BJ (cell line): ENCODE measurements around the gene RAB2B. TPM values are rescaled to one million over a fixed set of nuclear protein-coding genes. Genes with fewer than 3 reads are reported as not detected.
"Not testable (repeated sequence)": the region's sequence is repeated elsewhere in the genome, so short reads cannot be mapped to it uniquely, and the experiment has no call there.

Experiments
- CTCF ChIA-PET: fragments of 350-600 bp; formaldehyde crosslinking; extraction: SDS; loops from one replicate; lab custom pipeline; 2021; ENCODE audit warnings: antibody characterized with exemption, inconsistent platforms; lab: Yijun Ruan, JAX
- POLR2A ChIA-PET: fragments of 300-600 bp; sonication (Branson Sonifier 250); formaldehyde crosslinking; extraction: SDS; loops from one replicate; lab custom pipeline; 2021; ENCODE audit warnings: antibody characterized with exemption; lab: Charles Lee
- DNase-seq: peaks from one replicate; pipeline ENCODE4 v3.0.0-alpha.2; 2011; ENCODE audit warnings: low read depth
- H3K27me3 ChIP-seq: 2 replicates; pipeline ENCODE4 v1.6.0; 2011; ENCODE audit warnings: low read length; ENCODE audit not compliant: control insufficient read depth, insufficient read depth
- H3K36me3 ChIP-seq: 2 replicates; pipeline ENCODE4 v1.5.1; 2011; ENCODE audit warnings: low read length; ENCODE audit not compliant: control insufficient read depth, insufficient read depth
- H3K4me3 ChIP-seq: 2 replicates; pipeline ENCODE4 v1.5.1; 2011; ENCODE audit warnings: low read depth, mild to moderate bottlenecking, control low read depth, low read length
- polyA plus RNA-seq: library from polyadenylated mRNA; depleted of rRNA; stranded (reverse); fragments of >200 nt; gene quantifications from 2 replicates; pipeline ENCODE4 v1.2.3, GENCODE V29; 2011
- TF ChIP-seq, protein P1 (sequence below): IDR thresholded peaks from 2 replicates; pipeline ENCODE4 v1.5.1; 2011; ENCODE audit warnings: low read depth, mild to moderate bottlenecking, control low read depth, inconsistent platforms, low read length, moderate library complexity; ENCODE audit not compliant: insufficient read depth

RAB2B gene
- polyA plus RNA-seq, 1 experiment: 20.3 TPM

DNA sequence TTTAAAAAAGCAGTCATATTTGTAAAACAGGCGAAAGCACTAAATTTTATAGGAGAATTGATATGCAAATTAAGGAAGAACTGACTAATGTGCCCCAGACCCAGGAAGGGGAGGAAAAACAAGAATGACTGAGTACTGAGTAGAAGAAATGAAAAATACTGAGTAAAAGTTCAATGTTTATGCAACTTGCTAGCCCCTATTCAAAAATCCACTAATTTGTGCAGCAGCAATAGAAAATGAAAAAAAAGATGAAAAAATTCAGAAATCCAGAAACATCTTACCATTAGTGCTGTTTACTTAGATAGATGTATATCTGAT lies 26.9 kb downstream of the RAB2B start:
- POLR2A ChIA-PET: no interaction called here
- no peak for DNase-seq
- CTCF ChIA-PET: interaction anchor here (0.8 to 1.4 kb wide), 3 partner anchors 13 to 49 kb away, joined by 3 to 4 read pairs (median 3); partner anchors contain the start of gene TOX4
- H3K27me3 ChIP-seq: no peaks in the 10 kb centered on the region
- TF ChIP-seq, protein P1, sequence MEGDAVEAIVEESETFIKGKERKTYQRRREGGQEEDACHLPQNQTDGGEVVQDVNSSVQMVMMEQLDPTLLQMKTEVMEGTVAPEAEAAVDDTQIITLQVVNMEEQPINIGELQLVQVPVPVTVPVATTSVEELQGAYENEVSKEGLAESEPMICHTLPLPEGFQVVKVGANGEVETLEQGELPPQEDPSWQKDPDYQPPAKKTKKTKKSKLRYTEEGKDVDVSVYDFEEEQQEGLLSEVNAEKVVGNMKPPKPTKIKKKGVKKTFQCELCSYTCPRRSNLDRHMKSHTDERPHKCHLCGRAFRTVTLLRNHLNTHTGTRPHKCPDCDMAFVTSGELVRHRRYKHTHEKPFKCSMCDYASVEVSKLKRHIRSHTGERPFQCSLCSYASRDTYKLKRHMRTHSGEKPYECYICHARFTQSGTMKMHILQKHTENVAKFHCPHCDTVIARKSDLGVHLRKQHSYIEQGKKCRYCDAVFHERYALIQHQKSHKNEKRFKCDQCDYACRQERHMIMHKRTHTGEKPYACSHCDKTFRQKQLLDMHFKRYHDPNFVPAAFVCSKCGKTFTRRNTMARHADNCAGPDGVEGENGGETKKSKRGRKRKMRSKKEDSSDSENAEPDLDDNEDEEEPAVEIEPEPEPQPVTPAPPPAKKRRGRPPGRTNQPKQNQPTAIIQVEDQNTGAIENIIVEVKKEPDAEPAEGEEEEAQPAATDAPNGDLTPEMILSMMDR: no peak
- H3K36me3 ChIP-seq: no peaks in the 10 kb centered on the region; the same call in 1 of the 2 replicates
- no peak overlapping the region for H3K4me3 ChIP-seq

DNA sequence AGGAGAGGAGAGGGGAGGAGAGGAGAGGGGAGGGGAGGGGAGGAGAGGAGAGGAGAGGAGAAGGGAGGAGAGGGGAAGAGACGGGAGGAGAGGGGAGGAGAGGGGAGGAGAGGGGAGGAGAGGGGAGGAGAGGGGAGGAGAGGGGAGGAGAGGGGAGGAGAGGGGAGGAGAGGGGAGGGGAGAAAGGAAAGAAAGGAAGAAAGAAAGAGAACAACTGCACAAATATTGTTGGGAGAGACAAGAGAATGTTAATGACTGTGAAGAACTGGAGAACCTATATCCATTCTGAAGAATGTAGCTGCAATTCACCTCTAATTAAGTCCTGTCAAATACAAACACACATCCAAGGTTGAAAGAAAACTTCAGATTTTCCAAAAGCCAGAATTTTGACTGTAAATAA lies 34.1 kb downstream of the RAB2B start:
- H3K27me3 ChIP-seq, H3K4me3 ChIP-seq, POLR2A ChIA-PET, DNase-seq, H3K36me3 ChIP-seq: not testable (repeated sequence)
- CTCF ChIA-PET: interaction anchor here (1.1 to 2.2 kb wide), 2 partner anchors 8 to 13 kb away, joined by 3 to 6 read pairs; partner anchors contain the start of gene CHD8

DNA sequence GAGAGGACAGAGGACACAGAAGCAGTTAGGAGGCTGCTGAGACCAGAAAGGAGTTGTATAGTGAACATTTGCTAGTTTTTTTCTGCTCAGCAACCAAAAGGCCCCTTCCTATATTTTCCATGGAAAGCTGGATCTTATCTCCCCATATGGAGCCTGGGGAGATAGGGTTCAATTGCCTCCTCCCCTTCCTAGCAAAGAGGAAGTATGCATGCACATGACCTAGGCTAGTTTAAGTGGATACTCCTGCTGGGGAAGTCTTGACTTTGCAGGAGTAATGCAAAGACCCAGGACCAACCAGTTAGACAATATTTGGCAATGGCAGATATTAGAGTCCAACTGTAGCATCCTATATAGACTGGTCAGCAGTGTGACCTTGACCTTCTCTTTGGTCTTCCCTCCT lies 35.9 kb downstream of the RAB2B start:
- ChIA-PET POLR2A (no interaction called here), CTCF (interaction anchor here (2.2 kb wide), 1 partner anchor 15 kb away, joined by 6 read pairs; the partner anchor contains the start of gene CHD8)
- H3K4me3 ChIP-seq: no peak overlapping the region
- no peaks in the 10 kb centered on the region for H3K27me3 ChIP-seq
- DNase-seq: no peak
- TF ChIP-seq, protein P1: no peak
- H3K36me3 ChIP-seq: no peaks in the 10 kb centered on the region

DNA sequence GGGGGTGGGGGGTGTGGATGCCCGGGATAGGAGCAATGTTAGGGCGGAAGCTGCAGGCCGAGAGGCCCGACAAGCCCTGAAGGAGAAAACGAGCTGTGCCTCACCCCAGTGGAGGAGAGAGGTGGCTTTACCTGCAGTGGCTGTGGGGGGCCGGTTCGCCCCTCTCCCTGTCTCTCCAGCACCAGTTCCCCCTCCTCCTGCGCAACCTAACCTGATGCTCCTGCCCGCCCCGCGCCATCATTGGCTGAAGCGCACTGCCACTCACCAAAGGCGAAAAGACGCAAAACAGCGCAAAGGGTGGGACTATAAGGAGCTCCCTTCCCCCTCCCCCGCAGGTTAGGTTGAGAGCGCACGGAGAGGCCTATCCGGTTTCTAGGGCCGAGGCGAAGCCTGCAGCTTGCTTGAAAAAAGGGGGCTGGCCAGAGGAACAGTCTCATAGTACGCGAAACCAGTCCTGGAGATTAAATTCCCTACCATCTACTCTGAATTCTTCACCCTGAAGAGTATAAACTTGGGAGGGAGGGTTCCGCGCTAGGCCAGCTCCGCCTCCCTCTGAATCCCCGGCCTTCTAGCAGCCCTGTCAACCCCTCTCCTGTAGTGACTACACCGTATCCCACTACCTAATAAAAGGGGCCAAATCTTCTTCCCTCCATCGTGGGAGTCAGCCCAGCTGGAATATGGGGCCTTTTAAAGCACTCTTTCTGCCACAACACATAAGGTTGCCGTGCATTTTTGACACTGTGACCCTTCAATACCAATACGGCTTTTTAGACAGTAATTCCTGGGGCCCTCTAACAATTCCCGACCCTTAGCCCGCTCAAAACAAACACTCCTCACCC lies 39.5 kb downstream of the RAB2B start:
- TF ChIP-seq, protein P1: no peak

DNA sequence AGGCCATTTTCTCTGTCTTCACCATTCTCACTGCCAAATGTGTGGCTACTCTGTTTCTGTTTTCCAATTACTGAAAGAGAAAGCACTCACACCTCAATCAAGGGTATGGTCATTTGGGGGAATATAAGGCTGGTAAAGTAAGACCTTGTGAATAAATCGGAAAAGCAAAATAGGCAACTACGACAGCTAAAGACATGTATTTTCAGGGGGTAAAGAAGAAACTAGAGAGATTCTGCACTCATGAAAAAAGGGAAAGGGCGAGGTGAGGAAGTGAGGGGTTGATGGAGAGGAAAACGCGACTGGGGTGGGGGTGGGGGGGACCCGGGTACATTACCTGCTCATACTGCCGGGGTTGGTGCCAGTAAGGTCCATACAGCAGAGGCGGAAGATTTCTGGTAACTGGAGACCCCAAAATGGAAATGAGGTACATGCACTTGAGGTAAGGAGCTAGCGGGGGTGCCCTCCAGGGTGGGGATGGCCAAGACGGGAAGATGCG lies 40.1 kb downstream of the RAB2B start:
- no peak for DNase-seq
- Histone ChIP-seq H3K27me3 (no peaks in the 10 kb centered on the region), H3K4me3 (peak overlapping the region; percentile 93), H3K36me3 (no peaks in the 10 kb centered on the region)
- TF ChIP-seq, protein P1: no peak
- CTCF ChIA-PET: interaction anchor here (0.7 to 1.5 kb wide), 8 partner anchors 12 to 97 kb away, joined by 3 to 6 read pairs (median 4); partner anchors contain the start of gene CHD8
- POLR2A ChIA-PET: interaction anchor here (0.6 kb wide), 2 partner anchors 12 to 30 kb away, joined by 3 to 4 read pairs; no protein-coding TSS in a partner anchor

More for the DNA sequence above, 39.5 kb downstream of the RAB2B start:
- Histone ChIP-seq H3K27me3 (no peaks in the 10 kb centered on the region), H3K4me3 (peak overlapping the region; percentile 93), H3K36me3 (no peaks in the 10 kb centered on the region)
- ChIA-PET CTCF (interaction anchor here (0.7 to 1.5 kb wide), 9 partner anchors 12 to 97 kb away, joined by 3 to 6 read pairs (median 3); partner anchors contain the start of gene CHD8), POLR2A (interaction anchor here (0.6 to 1.0 kb wide), 3 partner anchors 13 to 30 kb away, joined by 3 to 5 read pairs (median 4); partner anchors contain the start of gene CHD8)
- peak; percentile 83 for DNase-seq
